Fibroblast of skin of left quadriceps (primary cell): ENCODE measurements around the gene C1orf35.

ENCODE experiments used
- DNase-seq, 2 experiments: peaks; one replicate each; pipeline ENCODE4 v3.0.0-alpha.2; 2013; ENCODE audit warnings: low read depth in 2 of 2

C1orf35 gene

GRCh38 chr1:228079013-228079412, 24.1 kb downstream of the C1orf35 start:
- DNase-seq, result no peak

GRCh38 chr1:228077565-228078330, 25.4 kb downstream of the C1orf35 start:
- DNase-seq, result no peak

- DNase-seq, result no peak
Observed at GRCh38 chr1:228076796-228077430, 26.2 kb downstream of the C1orf35 start.

DNA sequence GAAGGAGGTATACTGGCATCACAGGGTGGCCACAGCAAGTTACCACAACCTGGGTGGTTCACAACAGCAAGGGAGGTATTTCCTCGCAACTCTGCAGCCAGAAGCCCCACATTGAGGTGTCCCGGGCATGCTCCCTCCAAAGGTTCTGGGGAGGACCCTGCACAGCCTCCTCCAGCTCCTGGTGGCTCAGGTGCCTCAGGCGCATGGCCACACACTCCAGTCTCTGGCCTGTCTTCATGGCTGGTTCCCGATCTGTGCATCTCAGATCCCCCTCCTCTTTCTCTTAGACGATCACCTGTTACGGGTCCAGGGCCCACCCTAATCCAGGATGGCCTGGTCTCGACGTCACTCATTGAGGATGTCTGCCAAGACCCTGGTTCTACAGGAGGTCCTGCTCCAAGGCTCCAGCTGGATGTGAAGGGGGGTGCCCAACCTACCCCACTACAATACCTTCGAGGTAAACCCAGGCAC, 27.3 kb downstream of the C1orf35 start:
- DNase-seq, result no peak

- no peak for DNase-seq
Observed at GRCh38 chr1:228074954-228075730, 28.0 kb downstream of the C1orf35 start.

DNA sequence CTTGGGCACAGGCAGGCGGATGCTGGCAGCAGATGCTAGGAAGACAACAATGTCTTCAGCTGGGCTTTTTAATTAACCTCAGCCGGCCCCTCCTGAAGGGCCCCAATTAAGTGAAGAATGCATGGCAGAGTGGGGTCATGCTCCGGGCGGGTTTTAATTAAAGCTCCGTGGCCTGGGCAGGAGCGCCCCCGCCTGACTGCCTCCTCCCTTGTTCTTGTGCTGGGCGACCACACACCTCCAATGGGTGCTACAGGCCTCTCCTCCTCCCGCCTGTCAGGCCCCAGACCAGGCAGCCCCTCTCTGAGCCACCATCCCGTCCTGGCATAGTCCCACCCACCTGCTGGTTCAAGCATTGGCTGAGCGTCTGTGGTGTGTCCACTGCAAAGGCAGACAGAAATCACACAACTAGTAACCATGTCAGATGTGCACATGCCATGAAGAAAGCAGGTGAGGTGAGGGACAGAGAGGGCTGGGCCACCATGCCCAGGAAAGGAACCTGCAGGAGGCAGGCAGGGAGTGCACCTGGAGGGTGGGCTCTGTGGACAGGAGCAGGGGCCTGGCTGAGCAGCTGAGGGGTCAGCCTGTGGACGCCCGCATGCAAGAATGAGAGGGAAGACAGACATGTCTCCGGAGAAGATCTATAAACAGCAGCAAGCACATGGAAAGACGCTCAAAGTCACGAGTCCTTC, 29.1 kb downstream of the C1orf35 start:
- DNase-seq, result no peak

DNA sequence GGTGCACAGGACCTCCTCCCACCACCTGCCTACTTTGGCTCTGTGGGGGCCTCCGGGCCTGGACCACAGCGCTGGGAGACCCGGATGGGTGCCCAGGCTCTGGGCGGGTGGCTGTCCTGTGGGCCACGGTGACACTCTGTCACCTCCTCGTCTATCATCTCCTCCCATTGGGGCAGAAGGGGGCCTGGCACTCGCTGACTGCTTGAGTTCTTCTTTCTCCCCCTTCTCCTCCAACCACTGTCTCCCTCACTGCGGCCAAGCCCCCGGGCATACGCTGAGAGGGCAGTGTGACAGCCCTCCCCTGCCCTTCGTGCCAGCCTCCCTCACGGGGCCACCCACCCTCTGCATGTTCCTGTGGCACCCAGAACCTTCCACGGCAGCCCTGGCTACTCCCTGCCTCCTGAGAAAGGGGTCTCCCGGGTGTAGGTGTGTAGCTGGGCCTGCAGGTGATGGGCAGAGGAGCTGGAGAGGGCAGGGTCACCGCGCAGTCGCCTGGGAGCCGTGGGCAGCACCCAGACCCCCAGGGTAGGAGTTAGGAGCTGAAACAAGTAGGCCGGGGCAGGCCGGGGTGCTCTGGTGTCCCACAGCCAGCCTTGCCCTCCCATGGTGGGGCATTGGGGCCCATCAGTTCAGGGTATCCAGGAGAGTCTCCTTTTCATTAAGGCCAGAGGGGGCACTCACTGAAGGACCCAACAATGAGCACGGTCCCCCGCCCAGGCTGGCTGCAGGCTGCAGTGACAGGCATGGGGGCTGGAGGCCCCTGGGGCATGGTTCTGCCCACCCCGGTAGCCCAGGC, 29.9 kb downstream of the C1orf35 start:
- no peak for DNase-seq

DNA sequence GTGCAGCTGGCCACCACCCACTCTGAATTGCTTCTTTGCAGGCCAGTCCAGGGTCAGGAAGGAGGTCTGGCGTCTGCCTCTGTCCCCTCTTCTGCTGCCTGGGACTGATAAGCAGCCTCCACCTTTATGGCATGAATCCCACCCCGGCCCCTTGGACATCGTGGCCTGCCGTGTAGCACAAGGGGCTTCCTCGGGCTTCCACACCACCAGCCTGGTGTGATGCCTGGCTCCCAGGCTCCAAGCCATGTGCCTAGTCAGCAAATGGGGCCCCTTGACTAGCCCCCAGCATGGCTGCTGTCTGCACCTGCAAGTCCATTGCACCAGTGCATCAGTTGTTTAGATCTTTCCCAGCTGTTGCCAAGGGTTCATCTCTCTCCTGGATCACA, 30.5 kb downstream of the C1orf35 start:
- DNase-seq, result no peak

- no peak for DNase-seq
Observed at GRCh38 chr1:228071839-228072657, 31.1 kb downstream of the C1orf35 start.

DNA sequence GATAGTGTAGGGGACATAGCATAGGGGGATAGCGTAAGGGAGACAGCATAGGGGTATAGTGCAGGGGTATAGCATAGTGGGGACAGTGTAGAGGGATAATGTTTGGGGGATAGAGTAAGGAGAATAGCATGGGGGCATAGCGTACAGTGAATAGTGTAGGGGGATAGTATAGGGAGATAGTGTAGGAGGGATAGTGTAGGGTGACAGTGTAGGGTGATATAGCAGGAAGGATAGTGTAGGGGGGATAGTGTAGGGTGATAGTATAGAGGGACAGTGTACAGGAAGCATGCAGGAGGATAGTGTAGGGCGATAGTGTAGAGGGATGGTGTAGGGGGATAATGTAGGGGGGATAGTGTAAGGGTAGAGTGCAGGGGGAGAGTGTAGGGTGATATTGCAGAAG, 32.3 kb downstream of the C1orf35 start:
- no peak for DNase-seq

DNA sequence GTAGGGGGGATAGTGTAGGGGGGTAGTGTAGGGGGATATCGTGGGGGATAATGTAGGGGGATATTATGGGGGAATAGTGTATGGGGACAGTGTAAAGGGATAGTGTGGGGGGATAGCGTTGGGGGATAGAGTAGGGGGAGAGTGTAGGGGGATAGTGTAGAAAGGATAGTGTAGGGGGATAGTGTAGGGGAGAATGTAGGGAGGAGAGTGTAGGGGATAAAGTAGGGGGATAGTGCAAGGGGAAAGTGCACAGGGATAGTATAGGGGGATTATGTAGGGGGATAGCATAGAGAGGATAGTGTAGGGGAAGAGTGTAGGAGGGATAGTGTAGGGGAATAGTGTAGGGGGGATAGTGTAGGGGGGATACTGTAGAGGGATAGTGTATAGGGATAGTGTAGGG, 33.0 kb downstream of the C1orf35 start:
- DNase-seq, result no peak

DNA sequence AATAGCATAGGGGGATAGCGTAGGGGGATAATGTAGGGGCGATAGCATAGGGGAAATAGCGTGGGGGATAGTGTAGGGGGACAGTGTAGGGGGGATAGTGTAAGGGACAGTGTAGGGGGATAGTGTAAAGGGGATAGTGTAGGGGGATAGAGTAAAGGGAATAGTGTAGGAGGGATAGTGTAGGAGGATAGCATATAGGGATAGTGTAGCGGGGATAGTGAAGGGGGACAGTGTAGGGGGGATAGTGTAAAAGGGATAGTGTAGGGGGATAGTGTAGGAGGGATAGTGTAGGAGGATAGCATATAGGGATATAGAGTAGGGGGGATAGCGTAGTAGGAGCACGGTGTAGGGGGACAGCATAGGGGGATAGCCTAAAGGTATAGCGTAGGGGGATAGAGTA, 34.8 kb downstream of the C1orf35 start:
- no peak for DNase-seq

DNA sequence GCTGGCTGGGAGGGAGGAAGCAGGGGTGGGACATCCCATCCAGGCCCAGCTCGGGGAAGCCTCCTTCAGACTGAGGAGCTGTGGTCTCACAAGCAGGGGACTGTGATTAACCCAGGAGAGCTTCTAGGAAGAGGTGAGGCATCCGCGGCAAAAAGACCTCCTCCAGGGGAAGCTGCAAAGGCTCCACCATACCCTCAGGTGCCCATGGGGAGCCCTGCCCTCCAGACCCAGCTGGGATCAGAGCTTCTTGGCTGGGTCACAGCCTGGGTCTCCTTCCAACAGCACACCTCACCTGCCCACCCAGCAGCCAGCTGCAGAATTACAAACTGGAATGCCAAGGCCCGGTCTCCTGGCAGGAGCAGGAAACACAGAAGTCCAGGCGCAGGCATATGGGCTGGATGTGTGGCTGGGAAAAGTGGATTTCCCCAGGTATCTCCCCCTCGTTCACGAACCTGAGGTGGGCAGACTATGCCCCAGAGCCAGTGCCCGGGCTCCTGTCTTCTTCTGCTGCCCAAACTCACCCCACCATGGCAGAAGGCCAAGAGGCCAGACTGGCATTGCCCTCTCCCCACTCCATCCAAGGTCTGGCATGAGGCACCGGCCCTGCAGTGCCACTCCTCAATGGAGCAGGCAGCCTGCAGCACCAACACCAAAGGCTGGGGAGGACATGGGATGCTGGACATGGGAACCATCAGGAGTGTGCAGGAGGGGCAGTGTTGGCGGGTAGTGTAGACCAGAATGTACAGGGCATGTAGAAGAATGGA, 36.1 kb downstream of the C1orf35 start:
- DNase-seq, result no peak

DNA sequence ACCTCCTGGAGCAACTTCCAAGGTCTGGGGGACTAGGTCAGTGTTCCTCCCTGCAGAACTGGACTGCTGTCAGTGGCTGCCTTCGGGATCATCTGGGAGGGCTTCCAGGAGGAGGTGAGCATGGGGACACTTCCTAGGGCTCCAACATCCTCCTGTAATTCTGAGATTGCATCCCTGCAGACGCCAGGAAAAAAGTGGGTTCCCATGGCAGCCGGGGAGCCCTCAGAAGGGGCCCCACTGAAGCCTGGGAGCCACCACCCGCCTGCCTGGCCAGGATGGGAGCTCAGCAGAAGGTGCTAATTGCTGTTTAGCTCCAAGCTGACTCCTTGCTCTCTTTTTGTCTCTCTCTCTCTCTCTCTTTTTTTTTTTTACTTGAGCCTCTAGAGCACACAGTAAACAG, 36.7 kb downstream of the C1orf35 start:
- DNase-seq, result no peak

DNA sequence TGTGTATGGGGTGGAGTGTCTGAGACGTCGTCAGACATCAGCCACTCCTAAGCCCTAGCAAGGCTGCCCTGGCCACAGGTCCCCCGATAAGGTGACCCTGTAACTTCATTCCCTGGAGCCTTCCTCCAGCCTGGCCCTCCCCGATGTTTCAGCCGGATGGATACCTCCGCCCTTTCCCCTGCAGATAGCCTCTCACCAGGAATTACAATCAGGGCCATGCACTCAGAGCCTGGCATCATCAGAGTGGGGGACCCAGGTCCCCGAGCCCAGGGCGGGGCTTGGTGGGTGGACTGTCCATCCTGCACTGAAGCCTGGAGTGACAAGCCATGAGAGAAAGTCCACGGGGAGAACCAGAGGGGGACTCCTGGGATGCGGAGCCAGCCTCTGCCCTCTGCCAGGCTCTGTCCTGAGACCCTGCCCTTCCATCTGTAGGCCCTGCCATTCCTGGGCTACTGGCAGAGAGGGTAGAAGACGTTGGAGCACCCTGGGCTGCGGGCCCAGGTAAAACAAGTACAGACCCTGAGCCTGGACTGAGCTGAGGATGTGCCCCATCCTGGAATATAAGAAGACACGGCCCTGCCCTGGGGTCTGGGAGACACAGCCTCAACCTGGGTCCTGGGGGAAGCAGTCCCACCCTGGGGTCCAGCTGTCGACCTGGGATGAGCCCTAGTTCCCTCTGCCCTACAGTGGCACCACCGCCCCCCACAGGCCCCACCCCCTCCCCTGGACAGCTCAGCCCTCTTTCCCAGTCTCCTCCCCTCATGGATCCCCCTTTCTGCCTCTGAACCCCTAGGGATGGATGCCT, 37.4 kb downstream of the C1orf35 start:
- no peak for DNase-seq

- DNase-seq, result no peak
Observed at GRCh38 chr1:228064741-228065542, 38.2 kb downstream of the C1orf35 start.

DNA sequence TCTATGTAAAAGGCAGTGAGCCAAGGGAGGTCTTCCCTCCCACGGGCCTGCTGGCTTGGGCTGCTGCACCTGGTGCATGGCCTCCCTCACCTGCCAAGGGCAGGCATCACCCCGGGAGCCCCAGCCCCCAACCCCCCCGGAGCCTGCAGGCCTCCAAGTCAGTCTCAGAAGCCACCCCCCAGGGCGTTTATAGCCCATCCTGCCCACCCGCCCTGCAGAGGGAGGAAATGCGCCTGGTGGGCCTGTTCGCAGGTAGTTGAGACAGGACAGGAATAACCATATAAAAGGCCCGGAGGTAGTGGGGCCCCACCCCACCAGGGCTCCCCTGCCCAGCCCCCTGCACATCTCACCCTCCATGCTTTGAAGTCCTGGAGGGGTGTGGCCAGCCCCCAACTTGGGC, 38.8 kb downstream of the C1orf35 start:
- DNase-seq, result no peak
